ENCODE data around the gene CCDC127.

DNA sequence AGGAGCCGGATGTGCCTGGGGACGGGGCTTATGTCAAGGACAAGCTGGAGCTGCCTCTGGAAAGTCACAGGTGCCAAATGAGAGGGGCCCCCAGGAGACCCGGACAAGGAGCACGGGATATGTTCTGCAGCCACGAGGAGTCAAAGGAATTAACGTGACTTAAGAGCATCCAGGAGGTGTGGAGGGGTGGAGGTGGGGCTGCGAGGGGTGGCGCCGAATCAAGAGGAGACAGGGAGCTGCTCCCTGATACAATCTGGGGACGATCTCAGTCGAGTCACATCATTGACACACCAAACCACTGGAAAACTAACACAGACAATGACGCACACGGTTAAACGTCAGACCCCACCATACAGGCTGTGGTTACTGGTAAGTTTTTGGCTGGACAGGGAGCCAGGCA, 10.4 kb downstream of the CCDC127 start:
- no peak for TF ChIP-seq ZNF8 (CRISPR knock-in tag; IDR thresholded peaks at IDR 0.05)
- TF ChIP-seq ZNF565 (CRISPR knock-in tag; conservative IDR thresholded peaks at IDR 0.05; ENCODE audit: low read depth), result no peak
- TF ChIP-seq, protein P1, sequence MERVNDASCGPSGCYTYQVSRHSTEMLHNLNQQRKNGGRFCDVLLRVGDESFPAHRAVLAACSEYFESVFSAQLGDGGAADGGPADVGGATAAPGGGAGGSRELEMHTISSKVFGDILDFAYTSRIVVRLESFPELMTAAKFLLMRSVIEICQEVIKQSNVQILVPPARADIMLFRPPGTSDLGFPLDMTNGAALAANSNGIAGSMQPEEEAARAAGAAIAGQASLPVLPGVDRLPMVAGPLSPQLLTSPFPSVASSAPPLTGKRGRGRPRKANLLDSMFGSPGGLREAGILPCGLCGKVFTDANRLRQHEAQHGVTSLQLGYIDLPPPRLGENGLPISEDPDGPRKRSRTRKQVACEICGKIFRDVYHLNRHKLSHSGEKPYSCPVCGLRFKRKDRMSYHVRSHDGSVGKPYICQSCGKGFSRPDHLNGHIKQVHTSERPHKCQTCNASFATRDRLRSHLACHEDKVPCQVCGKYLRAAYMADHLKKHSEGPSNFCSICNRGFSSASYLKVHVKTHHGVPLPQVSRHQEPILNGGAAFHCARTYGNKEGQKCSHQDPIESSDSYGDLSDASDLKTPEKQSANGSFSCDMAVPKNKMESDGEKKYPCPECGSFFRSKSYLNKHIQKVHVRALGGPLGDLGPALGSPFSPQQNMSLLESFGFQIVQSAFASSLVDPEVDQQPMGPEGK (CRISPR knock-in tag; IDR thresholded peaks at IDR 0.05; ENCODE audit: borderline replicate concordance), result no peak
- TF ChIP-seq ZFP30 (CRISPR knock-in tag; IDR thresholded peaks at IDR 0.05), result no peak
- no peak for TF ChIP-seq ARNTL (CRISPR knock-in tag; IDR thresholded peaks at IDR 0.05; ENCODE audit: borderline replicate concordance, low read depth)
- TF ChIP-seq, protein P2, sequence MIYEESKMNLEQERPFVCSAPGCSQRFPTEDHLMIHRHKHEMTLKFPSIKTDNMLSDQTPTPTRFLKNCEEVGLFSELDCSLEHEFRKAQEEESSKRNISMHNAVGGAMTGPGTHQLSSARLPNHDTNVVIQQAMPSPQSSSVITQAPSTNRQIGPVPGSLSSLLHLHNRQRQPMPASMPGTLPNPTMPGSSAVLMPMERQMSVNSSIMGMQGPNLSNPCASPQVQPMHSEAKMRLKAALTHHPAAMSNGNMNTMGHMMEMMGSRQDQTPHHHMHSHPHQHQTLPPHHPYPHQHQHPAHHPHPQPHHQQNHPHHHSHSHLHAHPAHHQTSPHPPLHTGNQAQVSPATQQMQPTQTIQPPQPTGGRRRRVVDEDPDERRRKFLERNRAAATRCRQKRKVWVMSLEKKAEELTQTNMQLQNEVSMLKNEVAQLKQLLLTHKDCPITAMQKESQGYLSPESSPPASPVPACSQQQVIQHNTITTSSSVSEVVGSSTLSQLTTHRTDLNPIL (CRISPR knock-in tag; IDR thresholded peaks at IDR 0.05; ENCODE audit: low read depth), result no peak
- TF ChIP-seq, protein P3, sequence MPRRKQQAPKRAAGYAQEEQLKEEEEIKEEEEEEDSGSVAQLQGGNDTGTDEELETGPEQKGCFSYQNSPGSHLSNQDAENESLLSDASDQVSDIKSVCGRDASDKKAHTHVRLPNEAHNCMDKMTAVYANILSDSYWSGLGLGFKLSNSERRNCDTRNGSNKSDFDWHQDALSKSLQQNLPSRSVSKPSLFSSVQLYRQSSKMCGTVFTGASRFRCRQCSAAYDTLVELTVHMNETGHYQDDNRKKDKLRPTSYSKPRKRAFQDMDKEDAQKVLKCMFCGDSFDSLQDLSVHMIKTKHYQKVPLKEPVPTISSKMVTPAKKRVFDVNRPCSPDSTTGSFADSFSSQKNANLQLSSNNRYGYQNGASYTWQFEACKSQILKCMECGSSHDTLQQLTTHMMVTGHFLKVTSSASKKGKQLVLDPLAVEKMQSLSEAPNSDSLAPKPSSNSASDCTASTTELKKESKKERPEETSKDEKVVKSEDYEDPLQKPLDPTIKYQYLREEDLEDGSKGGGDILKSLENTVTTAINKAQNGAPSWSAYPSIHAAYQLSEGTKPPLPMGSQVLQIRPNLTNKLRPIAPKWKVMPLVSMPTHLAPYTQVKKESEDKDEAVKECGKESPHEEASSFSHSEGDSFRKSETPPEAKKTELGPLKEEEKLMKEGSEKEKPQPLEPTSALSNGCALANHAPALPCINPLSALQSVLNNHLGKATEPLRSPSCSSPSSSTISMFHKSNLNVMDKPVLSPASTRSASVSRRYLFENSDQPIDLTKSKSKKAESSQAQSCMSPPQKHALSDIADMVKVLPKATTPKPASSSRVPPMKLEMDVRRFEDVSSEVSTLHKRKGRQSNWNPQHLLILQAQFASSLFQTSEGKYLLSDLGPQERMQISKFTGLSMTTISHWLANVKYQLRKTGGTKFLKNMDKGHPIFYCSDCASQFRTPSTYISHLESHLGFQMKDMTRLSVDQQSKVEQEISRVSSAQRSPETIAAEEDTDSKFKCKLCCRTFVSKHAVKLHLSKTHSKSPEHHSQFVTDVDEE (CRISPR knock-in tag; IDR thresholded peaks at IDR 0.05), result no peak
- TF ChIP-seq TCF4 (CRISPR knock-in tag; IDR thresholded peaks at IDR 0.05; ENCODE audit: borderline replicate concordance), result no peak
